HL-60/S4 (cell line): ENCODE data around the gene SYT8.

Source experiments
- in situ Hi-C: fragments of 300-500 bp; cut with MboI; formaldehyde crosslinking; loops from 2 replicates; pipeline ENCODE4 v1.14.3; 2022; ENCODE audit warnings: low sequenced_read_pairs

The SYT8 gene

DNA sequence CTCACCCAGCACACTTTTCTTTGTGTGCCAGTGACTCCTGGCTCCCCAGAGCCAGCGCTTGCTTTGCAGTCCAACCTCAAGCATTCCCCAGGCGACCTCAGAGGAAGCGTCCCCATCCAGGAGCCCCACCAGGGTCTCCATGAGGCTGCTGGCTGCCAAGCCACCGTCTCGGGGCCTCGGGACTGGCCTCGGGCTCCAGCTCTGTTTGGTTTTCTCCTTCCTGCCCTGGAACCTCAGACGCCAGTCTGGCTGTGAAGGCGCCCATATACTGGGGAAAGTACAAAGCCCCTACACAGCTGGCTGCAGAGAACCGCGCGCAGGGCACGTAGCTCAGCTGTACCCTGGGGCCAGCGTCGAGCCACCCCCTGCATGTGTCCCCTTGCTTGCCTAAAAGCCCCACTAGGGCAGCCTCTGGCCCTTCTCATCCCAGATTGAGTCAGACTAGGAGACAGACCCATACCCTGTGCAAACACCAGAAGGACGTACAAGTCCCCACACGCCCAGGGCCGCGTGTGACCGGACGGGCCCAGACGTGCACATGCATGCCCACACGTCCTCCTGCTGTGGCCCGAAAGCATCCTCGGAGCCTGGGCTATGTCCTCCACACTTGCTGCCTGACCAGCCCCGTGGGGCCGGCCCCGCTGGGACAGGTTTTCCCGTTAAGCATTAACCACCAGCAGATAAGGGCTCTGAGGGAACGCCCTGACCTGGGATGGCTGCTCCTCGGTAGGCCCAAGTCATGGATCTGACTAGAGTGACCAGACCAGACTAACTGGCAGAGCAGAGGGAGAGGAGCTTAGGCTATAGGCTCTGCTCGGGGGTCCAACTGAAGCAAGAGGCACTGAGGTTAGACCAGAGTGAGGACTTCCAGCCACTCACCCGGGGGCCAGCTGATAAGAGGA, 4.2 kb upstream of the SYT8 start:
- in situ Hi-C loops, result loop anchor here (10.0 to 25.0 kb wide), 2 partner anchors 136 to 332 kb away; partner anchors contain the start of genes INS, KRTAP5-6 and TH

GRCh38 chr11:1831338-1832210, 3.2 kb upstream of the SYT8 start:
- in situ Hi-C loops, result loop anchor here (10.0 to 25.0 kb wide), 2 partner anchors 137 to 331 kb away; partner anchors contain the start of genes INS, KRTAP5-6 and TH

DNA sequence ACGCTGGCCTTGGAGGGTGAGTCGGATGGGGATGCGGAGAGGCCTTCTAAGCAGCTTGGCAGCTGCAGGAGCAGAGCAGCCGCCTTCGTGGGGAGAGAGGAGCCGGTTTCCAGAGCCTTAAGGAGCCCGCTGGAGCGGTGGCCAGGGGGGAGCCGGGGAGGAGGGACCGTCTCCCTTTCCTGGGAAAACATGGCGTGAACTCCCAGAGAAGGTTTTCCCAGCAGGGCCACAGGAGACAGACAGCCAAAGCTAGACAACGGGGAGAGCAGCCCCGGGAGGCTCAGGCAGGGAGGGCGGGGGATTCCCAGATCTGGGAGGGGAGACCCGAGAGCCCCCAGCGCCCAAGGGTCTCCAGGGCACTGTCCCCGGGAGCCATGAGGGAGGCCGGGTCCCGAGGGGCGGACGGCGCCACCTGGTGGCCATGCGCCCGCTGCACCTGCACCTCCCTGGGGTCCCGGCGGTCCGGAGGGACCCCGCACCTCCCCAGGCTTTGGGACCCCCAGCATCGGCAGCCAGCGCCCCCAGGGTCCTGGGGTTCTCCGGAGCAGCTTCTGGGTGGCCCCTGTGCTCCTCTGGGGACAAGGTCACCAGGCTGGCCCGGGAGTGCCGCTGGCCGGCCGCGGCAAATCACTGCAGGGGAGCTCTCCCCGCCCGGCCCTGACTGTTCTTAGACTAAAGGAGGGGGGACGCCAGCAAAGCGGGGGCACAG, 2.4 kb upstream of the SYT8 start:
- in situ Hi-C loops, result loop anchor here (10.0 to 25.0 kb wide), 2 partner anchors 138 to 330 kb away; partner anchors contain the start of genes INS, KRTAP5-6 and TH

DNA sequence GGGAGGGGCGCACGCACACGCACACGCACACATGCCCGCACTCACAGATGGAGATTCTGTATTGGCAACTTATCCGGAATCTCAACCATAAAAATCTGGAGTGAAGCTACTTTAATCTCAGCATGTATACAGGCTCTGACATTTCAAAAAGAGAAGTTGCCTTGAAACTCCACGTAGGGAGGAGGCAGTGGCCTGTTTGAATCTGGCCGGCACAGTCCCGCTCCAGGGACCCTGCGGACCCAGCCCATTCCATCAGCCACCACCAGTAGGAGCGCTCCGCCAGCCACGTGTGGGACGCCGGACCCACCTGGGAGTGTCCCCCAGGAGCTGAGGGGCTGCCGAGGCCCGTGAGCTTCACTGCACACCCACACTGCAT, 1.9 kb upstream of the SYT8 start:
- in situ Hi-C loops, result loop anchor here (10.0 to 25.0 kb wide), 2 partner anchors 138 to 329 kb away; partner anchors contain the start of genes INS, KRTAP5-6 and TH

DNA sequence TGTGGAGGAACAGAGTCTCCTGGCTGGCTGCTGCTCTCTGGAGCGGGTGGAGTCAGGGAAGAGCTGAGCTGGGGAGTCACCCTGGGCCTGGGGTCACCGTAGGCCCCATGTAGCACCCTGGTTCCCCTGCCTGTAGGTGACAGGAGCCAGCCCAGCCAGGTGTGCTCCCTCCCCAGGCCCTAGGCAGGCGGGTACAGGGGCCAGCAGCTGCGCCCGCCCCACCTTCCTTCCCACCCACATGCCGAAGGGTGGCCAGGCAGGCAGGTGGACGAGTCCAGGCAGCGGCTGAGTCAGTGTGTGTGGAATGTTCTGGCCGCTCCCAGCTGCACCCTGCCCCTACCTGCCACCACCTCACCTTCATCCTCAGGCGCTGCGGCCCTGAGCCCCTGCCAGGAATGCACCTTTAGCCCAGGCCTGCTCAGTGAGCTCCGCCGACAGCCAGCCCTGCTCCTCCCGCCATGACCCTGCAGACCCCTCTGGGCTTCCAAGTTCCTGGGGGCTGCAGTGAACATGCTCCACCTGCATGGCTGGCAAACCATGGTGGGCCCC, 654 bp upstream of the SYT8 start:
- in situ Hi-C loops, result loop anchor here (10.0 to 25.0 kb wide), 2 partner anchors 139 to 328 kb away; partner anchors contain the start of genes INS, KRTAP5-6 and TH

GRCh38 chr11:1835671-1836010, 851 bp downstream of the SYT8 start:
- in situ Hi-C loops, result loop anchor here (10.0 to 25.0 kb wide), 2 partner anchors 141 to 327 kb away; partner anchors contain the start of genes INS, KRTAP5-6 and TH

- in situ Hi-C loops, result loop anchor here (10.0 to 25.0 kb wide), 2 partner anchors 141 to 326 kb away; partner anchors contain the start of genes INS, KRTAP5-6 and TH
These were observed 1.5 kb downstream of the SYT8 start for GRCh38 chr11:1836011-1836945.

GRCh38 chr11:1837171-1838076, 2.6 kb downstream of the SYT8 start:
- in situ Hi-C loops, result loop anchor here (10.0 to 25.0 kb wide), 2 partner anchors 143 to 325 kb away; partner anchors contain the start of genes INS, KRTAP5-6 and TH

GRCh38 chr11:1838077-1838425, 3.3 kb downstream of the SYT8 start:
- in situ Hi-C loops, result loop anchor here (10.0 to 25.0 kb wide), 2 partner anchors 143 to 324 kb away; partner anchors contain the start of genes INS, KRTAP5-6 and TH

GRCh38 chr11:1838426-1839144, 3.8 kb downstream of the SYT8 start, which contains the start of gene TNNI2:
TSS of gene TNNI2 (plus strand) at chr11:1838981. CDS start at chr11:1839697, 716 bp downstream.
- in situ Hi-C loops, result loop anchor here (10.0 to 25.0 kb wide), 2 partner anchors 144 to 324 kb away; partner anchors contain the start of genes INS, KRTAP5-6 and TH

- in situ Hi-C loops, result loop anchor here (10.0 to 25.0 kb wide), 2 partner anchors 145 to 323 kb away; partner anchors contain the start of genes INS, KRTAP5-6 and TH
These were observed 4.6 kb downstream of the SYT8 start for GRCh38 chr11:1839204-1839923.

DNA sequence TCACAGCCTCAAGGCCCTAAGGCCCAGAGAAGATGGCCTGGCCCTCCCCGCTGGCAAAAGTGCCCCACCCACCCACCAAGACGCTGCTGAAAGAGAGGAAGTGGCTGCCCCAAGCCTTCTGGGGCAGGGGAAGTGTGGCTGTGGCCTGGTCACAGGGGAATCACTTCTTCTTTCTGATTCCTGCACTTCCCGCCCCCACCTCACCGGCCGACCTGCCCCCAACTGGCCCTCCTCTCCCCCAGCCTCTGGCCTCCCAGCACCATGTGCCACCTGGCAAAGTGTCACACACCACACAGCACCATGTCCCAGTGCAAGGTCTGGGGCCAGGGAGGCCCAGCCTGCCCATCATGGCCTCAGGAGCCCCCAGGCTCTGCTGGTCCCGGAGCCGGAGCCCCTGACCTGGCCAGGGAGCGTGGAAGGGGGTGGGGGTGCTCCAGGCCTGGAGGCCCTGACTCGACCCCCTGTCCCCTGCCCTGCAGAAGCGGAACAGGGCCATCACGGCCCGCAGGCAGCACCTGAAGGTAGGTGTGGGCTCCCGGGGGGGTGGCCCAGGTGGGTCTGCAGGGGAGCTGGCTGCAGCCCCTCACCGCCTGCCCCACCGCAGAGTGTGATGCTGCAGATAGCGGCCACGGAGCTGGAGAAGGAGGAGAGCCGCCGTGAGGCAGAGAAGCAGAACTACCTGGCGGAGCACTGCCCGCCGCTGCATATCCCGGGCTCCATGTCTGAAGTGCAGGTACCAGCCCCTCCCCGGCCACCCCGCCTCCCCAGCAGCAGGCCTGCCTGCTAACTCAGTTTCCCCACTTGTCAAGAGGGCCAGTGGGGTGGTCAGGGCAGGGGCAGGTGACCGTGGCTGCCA, 5.4 kb downstream of the SYT8 start:
- in situ Hi-C loops, result loop anchor here (10.0 to 25.0 kb wide), 2 partner anchors 145 to 322 kb away; partner anchors contain the start of genes INS, KRTAP5-6 and TH

GRCh38 chr11:1840780-1841480, 6.1 kb downstream of the SYT8 start:
- in situ Hi-C loops, result loop anchor here (25.0 kb wide), 1 partner anchor 321 kb away; the partner anchor contains the start of genes INS and TH

- in situ Hi-C loops, result loop anchor here (25.0 kb wide), 1 partner anchor 321 kb away; the partner anchor contains the start of genes INS and TH
These were observed 6.8 kb downstream of the SYT8 start for GRCh38 chr11:1841511-1842148.
